ENCODE measurements around the gene CACNA1B.

Gene CACNA1B

DNA sequence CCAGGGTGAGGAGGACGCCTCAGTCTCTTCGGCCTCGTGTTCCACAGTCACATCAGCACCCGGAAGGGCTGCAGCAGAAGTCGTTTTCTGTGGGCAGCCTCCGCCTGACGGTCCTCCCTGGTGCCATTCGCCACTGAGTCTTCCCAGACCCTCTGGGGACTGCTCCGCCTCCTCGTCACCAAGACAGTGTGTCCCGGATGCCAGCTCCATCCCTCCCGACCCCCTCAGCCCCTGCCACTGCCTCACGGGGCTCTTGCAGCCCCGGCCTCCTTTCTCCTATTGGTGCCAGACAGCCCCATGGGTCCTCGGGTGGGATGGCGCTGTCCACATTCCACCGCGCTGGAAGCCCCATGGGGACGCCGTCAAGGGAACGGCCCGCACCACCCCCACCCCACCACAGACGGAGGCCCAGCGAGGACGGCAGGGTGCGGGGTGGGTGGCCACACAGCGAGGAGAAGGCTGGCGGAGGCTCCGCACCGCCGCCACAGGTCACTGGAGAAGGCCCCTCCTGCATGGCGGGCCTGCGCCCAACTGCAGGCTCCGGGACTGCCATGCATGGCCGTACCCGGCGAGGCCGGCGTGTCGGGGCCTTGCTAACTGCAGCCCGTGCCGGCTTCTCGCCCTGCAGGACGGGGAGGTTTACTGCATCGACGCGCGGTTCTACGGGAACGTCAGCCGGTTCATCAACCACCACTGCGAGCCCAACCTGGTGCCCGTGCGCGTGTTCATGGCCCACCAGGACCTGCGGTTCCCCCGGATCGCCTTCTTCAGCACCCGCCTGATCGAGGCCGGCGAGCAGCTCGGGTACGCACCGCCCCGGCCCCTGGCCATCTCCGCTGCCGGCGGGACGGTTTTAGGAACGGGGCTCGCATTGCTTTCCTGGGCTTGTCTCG, 43.6 kb upstream of the CACNA1B start:
- DNase-seq (ENCODE audit: extremely low spot score): no peak
- CTCF ChIA-PET: no interaction called here
- POLR2A ChIA-PET: no interaction called here
- TF ChIP-seq LEF1 (IDR thresholded peaks at IDR 0.05; ENCODE audit: borderline replicate concordance): no peak
- no peak for TF ChIP-seq ELF4 (IDR thresholded peaks at IDR 0.05)
- TF ChIP-seq ARNT (IDR thresholded peaks at IDR 0.05): no peak
- no peak for TF ChIP-seq FOXM1 (IDR thresholded peaks at IDR 0.05; ENCODE audit: borderline replicate concordance)
- no peak for TF ChIP-seq TARDBP (IDR thresholded peaks at IDR 0.05)
- no peak for TF ChIP-seq CTBP1 (IDR thresholded peaks at IDR 0.05; ENCODE audit: borderline replicate concordance)
- TF ChIP-seq, protein P1, sequence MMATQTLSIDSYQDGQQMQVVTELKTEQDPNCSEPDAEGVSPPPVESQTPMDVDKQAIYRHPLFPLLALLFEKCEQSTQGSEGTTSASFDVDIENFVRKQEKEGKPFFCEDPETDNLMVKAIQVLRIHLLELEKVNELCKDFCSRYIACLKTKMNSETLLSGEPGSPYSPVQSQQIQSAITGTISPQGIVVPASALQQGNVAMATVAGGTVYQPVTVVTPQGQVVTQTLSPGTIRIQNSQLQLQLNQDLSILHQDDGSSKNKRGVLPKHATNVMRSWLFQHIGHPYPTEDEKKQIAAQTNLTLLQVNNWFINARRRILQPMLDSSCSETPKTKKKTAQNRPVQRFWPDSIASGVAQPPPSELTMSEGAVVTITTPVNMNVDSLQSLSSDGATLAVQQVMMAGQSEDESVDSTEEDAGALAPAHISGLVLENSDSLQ (IDR thresholded peaks at IDR 0.05): no peak
- no peak for TF ChIP-seq HDGF (IDR thresholded peaks at IDR 0.05; ENCODE audit: borderline replicate concordance)
- TF ChIP-seq SUZ12 (IDR thresholded peaks at IDR 0.05): no peak
- no peak for TF ChIP-seq SP1 (IDR thresholded peaks at IDR 0.05)
- no peak for TF ChIP-seq FOXA1 (IDR thresholded peaks at IDR 0.05)
- no peak for TF ChIP-seq BHLHE40 (IDR thresholded peaks at IDR 0.05; ENCODE audit: borderline replicate concordance)
- TF ChIP-seq ZNF384 (IDR thresholded peaks at IDR 0.05): no peak
- TF ChIP-seq L3MBTL2 (conservative IDR thresholded peaks at IDR 0.05): no peak
- no peak for TF ChIP-seq FOXK2 (IDR thresholded peaks at IDR 0.05)
- TF ChIP-seq NFRKB (IDR thresholded peaks at IDR 0.05): no peak

DNA sequence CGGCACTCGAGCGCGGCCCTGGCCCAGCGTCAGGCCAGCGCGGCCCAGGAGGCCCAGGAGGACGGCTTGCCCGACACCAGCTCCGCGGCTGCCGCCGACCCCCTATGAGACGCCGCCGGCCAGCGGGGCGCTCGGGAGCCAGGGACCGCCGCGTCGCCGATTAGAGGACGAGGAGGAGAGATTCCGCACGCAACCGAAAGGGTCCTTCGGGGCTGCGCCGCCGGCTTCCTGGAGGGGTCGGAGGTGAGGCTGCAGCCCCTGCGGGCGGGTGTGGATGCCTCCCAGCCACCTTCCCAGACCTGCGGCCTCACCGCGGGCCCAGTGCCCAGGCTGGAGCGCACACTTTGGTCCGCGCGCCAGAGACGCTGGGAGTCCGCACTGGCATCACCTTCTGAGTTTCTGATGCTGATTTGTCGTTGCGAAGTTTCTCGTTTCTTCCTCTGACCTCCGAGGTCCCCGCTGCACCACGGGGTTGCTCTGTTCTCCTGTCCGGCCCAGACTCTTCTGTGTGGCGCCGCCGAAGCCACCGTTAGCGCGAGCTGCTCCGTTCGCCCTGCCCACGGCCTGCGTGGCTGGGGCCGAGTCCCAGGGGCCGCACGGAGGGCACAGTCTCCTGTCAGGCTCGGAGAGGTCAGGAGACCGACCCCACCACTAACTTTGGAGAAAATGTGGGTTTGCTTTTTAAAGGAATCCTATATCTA, 42.6 kb upstream of the CACNA1B start:
- no peak for DNase-seq (ENCODE audit: extremely low spot score)
- POLR2A ChIA-PET: no interaction called here
- no peak for TF ChIP-seq LEF1 (IDR thresholded peaks at IDR 0.05; ENCODE audit: borderline replicate concordance)
- no peak for TF ChIP-seq HDGF (IDR thresholded peaks at IDR 0.05; ENCODE audit: borderline replicate concordance)
- TF ChIP-seq SP1 (IDR thresholded peaks at IDR 0.05): no peak
- no peak for TF ChIP-seq L3MBTL2 (conservative IDR thresholded peaks at IDR 0.05)
- TF ChIP-seq SUZ12 (IDR thresholded peaks at IDR 0.05): no peak
- no peak for TF ChIP-seq ELF4 (IDR thresholded peaks at IDR 0.05)
- TF ChIP-seq CTBP1 (IDR thresholded peaks at IDR 0.05; ENCODE audit: borderline replicate concordance): no peak
- no peak for TF ChIP-seq FOXK2 (IDR thresholded peaks at IDR 0.05)
- TF ChIP-seq FOXA1 (IDR thresholded peaks at IDR 0.05): no peak
- TF ChIP-seq ZNF384 (IDR thresholded peaks at IDR 0.05): no peak
- TF ChIP-seq NFRKB (IDR thresholded peaks at IDR 0.05): no peak
- no peak for TF ChIP-seq FOXM1 (IDR thresholded peaks at IDR 0.05; ENCODE audit: borderline replicate concordance)
- TF ChIP-seq, protein P1 (IDR thresholded peaks at IDR 0.05): no peak
- TF ChIP-seq BHLHE40 (IDR thresholded peaks at IDR 0.05; ENCODE audit: borderline replicate concordance): no peak
- no peak for TF ChIP-seq TARDBP (IDR thresholded peaks at IDR 0.05)
- TF ChIP-seq ARNT (IDR thresholded peaks at IDR 0.05): no peak
- CTCF ChIA-PET: no interaction called here

DNA sequence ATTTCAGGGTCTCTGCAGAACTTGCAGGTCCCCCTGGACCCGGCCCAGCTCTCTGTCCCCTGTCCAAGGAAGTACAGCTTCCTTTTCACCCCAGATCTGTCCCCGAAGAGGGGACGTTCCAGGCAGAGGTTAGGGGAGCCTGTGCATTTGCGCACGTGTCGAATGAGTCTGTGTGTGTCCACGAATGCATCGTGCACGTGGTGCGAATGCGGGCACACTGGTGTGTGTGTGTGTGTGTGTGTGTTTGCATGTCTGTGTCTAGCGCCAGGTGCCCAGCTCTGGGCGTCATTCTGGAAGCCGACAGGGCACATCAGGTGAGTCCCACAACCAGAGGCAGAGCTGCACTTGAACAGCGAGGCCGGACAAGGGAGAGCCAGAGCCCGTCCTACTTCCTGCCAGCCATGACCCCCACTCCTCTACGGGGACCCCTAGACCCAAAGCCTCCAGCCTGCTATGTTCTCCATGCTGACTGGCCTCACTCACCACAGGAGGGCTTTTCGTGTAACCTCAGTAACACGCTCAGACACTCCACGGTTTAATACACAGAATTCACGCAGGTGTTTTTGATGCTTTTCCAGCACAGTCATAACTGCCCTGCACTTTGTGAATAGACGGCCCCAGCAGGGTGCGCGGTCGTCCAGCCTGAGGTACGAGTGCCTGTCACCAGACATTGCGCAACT, 41.3 kb upstream of the CACNA1B start:
- POLR2A ChIA-PET: no interaction called here
- no peak for DNase-seq (ENCODE audit: extremely low spot score)
- TF ChIP-seq ZNF384 (IDR thresholded peaks at IDR 0.05) (no peak), FOXK2 (IDR thresholded peaks at IDR 0.05) (no peak), CTBP1 (IDR thresholded peaks at IDR 0.05; ENCODE audit: borderline replicate concordance) (no peak), LEF1 (IDR thresholded peaks at IDR 0.05; ENCODE audit: borderline replicate concordance) (no peak), FOXA1 (IDR thresholded peaks at IDR 0.05) (no peak), NFRKB (IDR thresholded peaks at IDR 0.05) (no peak), L3MBTL2 (conservative IDR thresholded peaks at IDR 0.05) (no peak), ARNT (IDR thresholded peaks at IDR 0.05) (no peak), ELF4 (IDR thresholded peaks at IDR 0.05) (no peak), TARDBP (IDR thresholded peaks at IDR 0.05) (no peak)
- CTCF ChIA-PET: no interaction called here

DNA sequence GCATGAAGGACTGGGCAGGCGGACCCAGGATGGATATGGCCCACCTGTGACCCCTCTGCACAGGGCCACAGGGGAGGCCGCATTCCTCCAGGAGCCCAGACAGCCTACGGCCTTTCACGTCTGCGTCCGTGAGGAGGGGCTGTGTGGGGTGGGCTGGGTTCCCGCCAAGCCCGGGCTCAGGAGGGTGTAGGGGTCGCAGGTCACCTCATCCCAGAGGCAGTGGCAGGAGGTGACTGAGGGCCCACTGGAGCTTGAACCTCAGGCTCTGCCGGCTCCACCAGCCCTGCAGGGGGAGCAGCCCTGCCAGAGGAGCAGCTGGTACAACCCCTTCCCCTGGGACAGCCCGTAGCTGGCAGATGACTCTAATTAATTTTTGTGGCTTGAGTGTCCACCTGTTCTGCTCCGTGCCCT, 40.7 kb upstream of the CACNA1B start:
- TF ChIP-seq FOXM1 (IDR thresholded peaks at IDR 0.05; ENCODE audit: borderline replicate concordance) (no peak), FOXA1 (IDR thresholded peaks at IDR 0.05) (no peak), NFRKB (IDR thresholded peaks at IDR 0.05) (no peak), ELF4 (IDR thresholded peaks at IDR 0.05) (no peak), BHLHE40 (IDR thresholded peaks at IDR 0.05; ENCODE audit: borderline replicate concordance) (no peak), FOXK2 (IDR thresholded peaks at IDR 0.05) (no peak), CTBP1 (IDR thresholded peaks at IDR 0.05; ENCODE audit: borderline replicate concordance) (no peak), TARDBP (IDR thresholded peaks at IDR 0.05) (no peak), SUZ12 (IDR thresholded peaks at IDR 0.05) (no peak), HDGF (IDR thresholded peaks at IDR 0.05; ENCODE audit: borderline replicate concordance) (no peak), L3MBTL2 (conservative IDR thresholded peaks at IDR 0.05) (no peak), LEF1 (IDR thresholded peaks at IDR 0.05; ENCODE audit: borderline replicate concordance) (no peak), ZNF384 (IDR thresholded peaks at IDR 0.05) (no peak), SP1 (IDR thresholded peaks at IDR 0.05) (no peak), ARNT (IDR thresholded peaks at IDR 0.05) (no peak)
- TF ChIP-seq, protein P1 (IDR thresholded peaks at IDR 0.05): no peak
- POLR2A ChIA-PET: no interaction called here
- CTCF ChIA-PET: interaction anchor here (0.6 kb wide), 1 partner anchor 60 kb away, joined by 3 read pairs; no protein-coding TSS in a partner anchor
- no peak for DNase-seq (ENCODE audit: extremely low spot score)

Measured in HEK293T (cell line).